Inflammatory macrophage (primary cell): ENCODE results near the gene MAP2K7.
"Not testable (repeated sequence)": the region's sequence is repeated elsewhere in the genome, so short reads cannot be mapped to it uniquely, and the experiment has no call there.

ENCODE experiments used
- DNase-seq, 2 donors: peaks; one replicate each; pipeline ENCODE4 v3.0.0-alpha.2; 2020 to 2022

The MAP2K7 gene

GRCh38 chr19:7885818-7886217, 17.9 kb upstream of the MAP2K7 start:
- no peak for DNase-seq

- no peak for DNase-seq
Observed at GRCh38 chr19:7887408-7888144, 16.1 kb upstream of the MAP2K7 start.

GRCh38 chr19:7888145-7888825, 15.4 kb upstream of the MAP2K7 start, which contains the start of gene LRRC8E:
Gene LRRC8E, plus strand, starts transcription at chr19:7888510. Its CDS starts 7,094 bp downstream, at chr19:7895604.
- peak in 1 of 2 donors; percentile 24 for DNase-seq

- DNase-seq: no peak
Observed at GRCh38 chr19:7888826-7889217, 14.9 kb upstream of the MAP2K7 start.

GRCh38 chr19:7893362-7894101, 10.1 kb upstream of the MAP2K7 start:
- DNase-seq: not testable (repeated sequence)

- no peak for DNase-seq
Observed at GRCh38 chr19:7894612-7895309, 8.9 kb upstream of the MAP2K7 start.

- DNase-seq: no peak
Observed at GRCh38 chr19:7895565-7895964, 8.1 kb upstream of the MAP2K7 start.

GRCh38 chr19:7897292-7897691, 6.4 kb upstream of the MAP2K7 start:
- DNase-seq: no peak

- DNase-seq: no peak
Observed at GRCh38 chr19:7898967-7899366, 4.7 kb upstream of the MAP2K7 start.

- DNase-seq: no peak
Observed at GRCh38 chr19:7899751-7900378, 3.8 kb upstream of the MAP2K7 start.

GRCh38 chr19:7900401-7900870, 3.2 kb upstream of the MAP2K7 start:
- no peak for DNase-seq

GRCh38 chr19:7900931-7901330, 2.7 kb upstream of the MAP2K7 start:
- no peak for DNase-seq

- no peak for DNase-seq
Observed at GRCh38 chr19:7901337-7901736, 2.3 kb upstream of the MAP2K7 start.

GRCh38 chr19:7902796-7903243, 857 bp upstream of the MAP2K7 start:
- DNase-seq: no peak

GRCh38 chr19:7904074-7905020, 670 bp downstream of the MAP2K7 start:
- peak; percentile 10 to 52 for DNase-seq

GRCh38 chr19:7905268-7905667, 1.6 kb downstream of the MAP2K7 start:
- DNase-seq: no peak

GRCh38 chr19:7905859-7906258, 2.2 kb downstream of the MAP2K7 start:
- no peak for DNase-seq

- no peak for DNase-seq
Observed at GRCh38 chr19:7907122-7907521, 3.4 kb downstream of the MAP2K7 start.

- DNase-seq: no peak
Observed at GRCh38 chr19:7907544-7907943, 3.9 kb downstream of the MAP2K7 start.

GRCh38 chr19:7908078-7908699, 4.5 kb downstream of the MAP2K7 start:
- no peak for DNase-seq
